ENCODE data around the gene C20orf96. TPM values are rescaled to one million over a fixed set of nuclear protein-coding genes. Genes with fewer than 3 reads are reported as not detected.

C20orf96 gene
- total and polyA plus RNA-seq, 2 of the 4 experiments (the other 2 are of a cell fraction): 2.0 to 9.8 TPM

DNA sequence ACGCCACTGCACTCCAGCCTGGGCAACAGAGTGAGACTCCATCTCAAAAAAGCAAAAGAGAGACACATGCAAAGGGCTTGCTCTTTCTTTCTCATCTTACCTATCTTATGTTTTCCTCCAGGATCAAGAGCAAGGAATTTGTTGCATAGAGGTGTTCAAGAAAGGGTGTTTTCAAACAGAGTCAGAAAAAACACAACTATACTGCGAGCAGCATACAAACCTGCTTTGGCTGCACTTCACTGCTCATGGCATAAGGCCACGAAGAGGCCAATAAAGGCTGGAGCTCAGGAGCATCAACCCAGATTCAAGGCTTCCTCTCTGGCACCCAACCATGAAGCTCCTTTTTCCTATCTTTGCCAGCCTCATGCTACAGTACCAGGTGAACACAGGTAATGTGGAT is 63.6 kb downstream of the C20orf96 start, which contains the start of gene DEFB129:
DEFB129 (plus strand) TSS at position 301 of the 400 bp plus-strand sequence; CDS start at position 332, 31 bp downstream.
- Histone ChIP-seq H4K91ac (ENCODE audit: insufficient read depth, low read depth, low read length) (no peak within 1 kb of the TSS), H3K4me3 (ENCODE audit: insufficient read depth, low read depth, low read length) (no peak within 1 kb of the TSS), H3K23ac (ENCODE audit: low read depth, low read length) (no peak within 1 kb of the TSS), H2AK5ac (ENCODE audit: low read depth, low read length) (no peak within 1 kb of the TSS), H3K9ac (ENCODE audit: low read depth, low read length) (no peak within 1 kb of the TSS), H2BK20ac (ENCODE audit: low read depth, low read length) (no peak within 1 kb of the TSS), H3K27me3 (ENCODE audit: control insufficient read depth, insufficient read depth, low read length) (peaks cover 3% of the 10 kb centered on the region), H4K20me1 (ENCODE audit: insufficient read depth, low read length) (no peaks in the 10 kb centered on the region), H3K79me1 (ENCODE audit: low read depth in 1 of 2, low read length in 2 of 2) (no peaks in the 10 kb centered on the region), H3K56ac (ENCODE audit: extremely low read depth, insufficient read depth, low read length) (no peak within 1 kb of the TSS), H2BK5ac (ENCODE audit: low read depth, low read length, poor library complexity, severe bottlenecking) (no peak within 1 kb of the TSS), H3K27ac (ENCODE audit: insufficient read depth, low read length) (no peak within 1 kb of the TSS), H2BK15ac (ENCODE audit: low read depth, low read length) (no peak within 1 kb of the TSS), H2AFZ (replicated peaks; ENCODE audit: low read length, poor library complexity) (no peak within 1 kb of the TSS), H3K9me1 (ENCODE audit: insufficient read depth, low read length) (no peaks in the 10 kb centered on the region), H3K18ac (ENCODE audit: low read depth, low read length) (no peak within 1 kb of the TSS), H3K14ac (replicated peaks; ENCODE audit: low read depth, low read length) (no peak within 1 kb of the TSS), H3K4ac (ENCODE audit: low read depth, low read length) (no peak within 1 kb of the TSS), H3K4me1 (ENCODE audit: control insufficient read depth, insufficient read depth, low read length) (no peaks in the 10 kb centered on the region), H3K9me3 (ENCODE audit: control insufficient read depth, insufficient read depth, low read length) (no peaks in the 10 kb centered on the region), H2AK9ac (replicated peaks; ENCODE audit: low read depth, low read length, poor library complexity) (no peak within 1 kb of the TSS), H3K36me3 (ENCODE audit: control insufficient read depth, insufficient read depth, low read length) (no peaks in the 10 kb centered on the region), H4K8ac (ENCODE audit: low read depth in 2 of 2, low read length in 2 of 2) (no peak within 1 kb of the TSS), H2BK120ac (ENCODE audit: low read depth, low read length) (no peak within 1 kb of the TSS), H4K5ac (ENCODE audit: low read depth, low read length) (no peak within 1 kb of the TSS), H3K4me2 (ENCODE audit: low read depth, low read length) (no peak within 1 kb of the TSS)
- dilution Hi-C loops (cut with HindIII; ENCODE audit: low sequenced_read_pairs, unreplicated experiment) (no loop called here), intact Hi-C loops (cut with micrococcal nuclease) (no loop called here), in situ Hi-C loops (cut with MboI; ENCODE audit: low sequenced_read_pairs) (no loop called here)
- no peak for DNase-seq
- no peak for ATAC-seq (ENCODE audit: low read depth)
- no TSS peak for BruUV-seq (replicated peaks)
- POLR2A ChIA-PET (ENCODE audit: unreplicated experiment): no interaction called here
- no CpG with 5 or more reads among the region's 3 CpGs for WGBS, 2 experiments (ENCODE audit: extremely low coverage in 2 of 2, insufficient read length in 1 of 2)
- CTCF ChIA-PET: interaction anchor here (0.6 kb wide), 1 partner anchor 311 kb away, joined by 6 read pairs; no protein-coding TSS in a partner anchor
- TF ChIP-seq CHD1 (IDR thresholded peaks at IDR 0.05; ENCODE audit: low read depth, low read length): no peak
- TF ChIP-seq, protein P1, sequence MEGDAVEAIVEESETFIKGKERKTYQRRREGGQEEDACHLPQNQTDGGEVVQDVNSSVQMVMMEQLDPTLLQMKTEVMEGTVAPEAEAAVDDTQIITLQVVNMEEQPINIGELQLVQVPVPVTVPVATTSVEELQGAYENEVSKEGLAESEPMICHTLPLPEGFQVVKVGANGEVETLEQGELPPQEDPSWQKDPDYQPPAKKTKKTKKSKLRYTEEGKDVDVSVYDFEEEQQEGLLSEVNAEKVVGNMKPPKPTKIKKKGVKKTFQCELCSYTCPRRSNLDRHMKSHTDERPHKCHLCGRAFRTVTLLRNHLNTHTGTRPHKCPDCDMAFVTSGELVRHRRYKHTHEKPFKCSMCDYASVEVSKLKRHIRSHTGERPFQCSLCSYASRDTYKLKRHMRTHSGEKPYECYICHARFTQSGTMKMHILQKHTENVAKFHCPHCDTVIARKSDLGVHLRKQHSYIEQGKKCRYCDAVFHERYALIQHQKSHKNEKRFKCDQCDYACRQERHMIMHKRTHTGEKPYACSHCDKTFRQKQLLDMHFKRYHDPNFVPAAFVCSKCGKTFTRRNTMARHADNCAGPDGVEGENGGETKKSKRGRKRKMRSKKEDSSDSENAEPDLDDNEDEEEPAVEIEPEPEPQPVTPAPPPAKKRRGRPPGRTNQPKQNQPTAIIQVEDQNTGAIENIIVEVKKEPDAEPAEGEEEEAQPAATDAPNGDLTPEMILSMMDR (conservative IDR thresholded peaks at IDR 0.05; ENCODE audit: low read depth, low read length): no peak
- TF ChIP-seq SMC3 (IDR thresholded peaks at IDR 0.05; ENCODE audit: low read depth, low read length): no peak
- no peak for TF ChIP-seq CEBPB (IDR thresholded peaks at IDR 0.05; ENCODE audit: low read depth, low read length)
- no peak for TF ChIP-seq ELK1 (IDR thresholded peaks at IDR 0.05; ENCODE audit: borderline replicate concordance, low read depth, low read length)
- TF ChIP-seq MAZ (IDR thresholded peaks at IDR 0.05; ENCODE audit: borderline replicate concordance, low read depth, low read length): no peak
- no peak for TF ChIP-seq NFE2L2 (IDR thresholded peaks at IDR 0.05; ENCODE audit: low read depth, low read length)
- TF ChIP-seq USF2 (IDR thresholded peaks at IDR 0.05; ENCODE audit: low read depth, low read length): no peak
- no peak for TF ChIP-seq POLR2A (IDR thresholded peaks at IDR 0.05; ENCODE audit: low read depth, low read length)
- TF ChIP-seq RCOR1 (IDR thresholded peaks at IDR 0.05; ENCODE audit: insufficient replicate concordance, low read length): no peak
- TF ChIP-seq RAD21 (IDR thresholded peaks at IDR 0.05; ENCODE audit: low read length): no peak
- no peak for TF ChIP-seq FOS (IDR thresholded peaks at IDR 0.05; ENCODE audit: low read depth, low read length)
- no peak for TF ChIP-seq RFX5 (IDR thresholded peaks at IDR 0.05; ENCODE audit: low read depth, low read length)
- no peak for TF ChIP-seq MXI1 (IDR thresholded peaks at IDR 0.05; ENCODE audit: borderline replicate concordance, low read depth, low read length)
